Stimulated activated CD8-positive, alpha-beta memory T cell treated with anti-CD3 and anti-CD28 coated beads, Interleukin-15, amount 100 ng/mL, for 1 hour (primary cell): ENCODE data around the gene HPX.

Experiments
- DNase-seq: peaks from one replicate; pipeline ENCODE4 v3.0.0-alpha.2; 2020; ENCODE audit warnings: low read depth

HPX gene

GRCh38 chr11:6440906-6441358 lies at the start of gene HPX:
HPX (minus strand) TSS chr11:6440987; CDS start chr11:6440963, 24 bp downstream.
- DNase-seq = no peak

GRCh38 chr11:6489306-6489705 lies 48.5 kb upstream of the HPX start:
- no peak for DNase-seq

GRCh38 chr11:6488821-6489220 lies 48.0 kb upstream of the HPX start:
- DNase-seq = no peak

GRCh38 chr11:6488342-6488741 lies 47.6 kb upstream of the HPX start:
- no peak for DNase-seq

- DNase-seq = no peak
Observed at GRCh38 chr11:6486938-6487337, 46.2 kb upstream of the HPX start.

- no peak for DNase-seq
Observed at GRCh38 chr11:6486256-6486655, 45.5 kb upstream of the HPX start.

GRCh38 chr11:6485661-6486060 lies 44.9 kb upstream of the HPX start:
- DNase-seq = no peak

GRCh38 chr11:6483015-6483414 lies 42.2 kb upstream of the HPX start:
- DNase-seq = no peak

GRCh38 chr11:6482441-6482840 lies 41.7 kb upstream of the HPX start:
- DNase-seq = no peak

GRCh38 chr11:6481924-6482275 lies 41.1 kb upstream of the HPX start:
- no peak for DNase-seq

- DNase-seq = peak; percentile 94
Observed at GRCh38 chr11:6481012-6481923, 40.5 kb upstream of the HPX start, which contains the start of the genes ARFIP2 and TIMM10B. ARFIP2 (minus strand) TSS chr11:6481331; CDS start chr11:6480421, 910 bp downstream. TIMM10B (plus strand) TSS chr11:6481501; CDS start chr11:6481517, 16 bp downstream.

- no peak for DNase-seq
Observed at GRCh38 chr11:6480299-6480914, 39.6 kb upstream of the HPX start.

- DNase-seq = no peak
Observed at GRCh38 chr11:6476571-6476970, 35.8 kb upstream of the HPX start.

- DNase-seq = no peak
Observed at GRCh38 chr11:6475936-6476335, 35.1 kb upstream of the HPX start.

- no peak for DNase-seq
Observed at GRCh38 chr11:6474806-6475500, 34.2 kb upstream of the HPX start.

GRCh38 chr11:6474413-6474792 lies 33.6 kb upstream of the HPX start:
- DNase-seq = no peak

- peak; percentile 48 for DNase-seq
Observed at GRCh38 chr11:6473451-6474412, 32.9 kb upstream of the HPX start, which contains the start of gene TRIM3. TRIM3 (minus strand) TSS chr11:6473941; CDS start chr11:6465695, 8,246 bp downstream.

GRCh38 chr11:6472934-6473333 lies 32.1 kb upstream of the HPX start:
- no peak for DNase-seq

GRCh38 chr11:6469599-6469998 lies 28.8 kb upstream of the HPX start:
- DNase-seq = no peak

GRCh38 chr11:6468712-6469495 lies 28.1 kb upstream of the HPX start:
- no peak for DNase-seq

- no peak for DNase-seq
Observed at GRCh38 chr11:6459099-6459450, 18.3 kb upstream of the HPX start.
